ENCODE measurements around the gene SDCCAG8. TPM values are rescaled to one million over a fixed set of nuclear protein-coding genes. Genes with fewer than 3 reads are reported as not detected.

SDCCAG8 gene
- total RNA-seq, 1 donor from 2014 or later = 25.4 TPM

DNA sequence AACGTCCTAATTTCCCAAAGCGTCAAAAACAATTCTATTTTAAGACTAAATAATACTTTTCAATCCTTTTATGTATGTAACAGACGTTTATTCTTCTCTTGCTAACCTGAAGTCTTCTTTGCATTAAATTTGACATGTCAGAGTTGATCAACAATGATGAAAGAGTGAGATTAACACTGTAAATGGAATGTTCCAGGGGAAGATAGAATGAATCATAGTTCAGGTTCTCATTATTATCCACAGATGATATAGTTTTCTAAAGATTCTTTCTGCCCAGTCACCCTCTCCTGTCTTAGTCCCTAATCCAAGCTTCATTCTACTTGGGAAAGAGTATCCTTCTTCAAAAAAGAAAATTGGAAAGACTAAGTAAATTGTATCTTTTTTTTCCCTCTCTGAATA is 38.9 kb downstream of the SDCCAG8 start:
- no peak overlapping the region for H3K27ac Mint-ChIP-seq
- H3K36me3 Mint-ChIP-seq (ENCODE audit: low read depth) = peaks cover 80% of the 10 kb centered on the region
- peaks cover 42% of the 10 kb centered on the region for H3K9me3 Mint-ChIP-seq
- DNase-seq (ENCODE audit: low spot score) = no peak
- intact Hi-C loops (cut with micrococcal nuclease) = no loop called here
- H3K27me3 Mint-ChIP-seq (ENCODE audit: low read depth) = no peaks in the 10 kb centered on the region
- H3K4me1 Mint-ChIP-seq (ENCODE audit: low read depth) = peaks cover 2% of the 10 kb centered on the region
- no peak overlapping the region for H3K4me3 Mint-ChIP-seq (ENCODE audit: low read depth)

DNA sequence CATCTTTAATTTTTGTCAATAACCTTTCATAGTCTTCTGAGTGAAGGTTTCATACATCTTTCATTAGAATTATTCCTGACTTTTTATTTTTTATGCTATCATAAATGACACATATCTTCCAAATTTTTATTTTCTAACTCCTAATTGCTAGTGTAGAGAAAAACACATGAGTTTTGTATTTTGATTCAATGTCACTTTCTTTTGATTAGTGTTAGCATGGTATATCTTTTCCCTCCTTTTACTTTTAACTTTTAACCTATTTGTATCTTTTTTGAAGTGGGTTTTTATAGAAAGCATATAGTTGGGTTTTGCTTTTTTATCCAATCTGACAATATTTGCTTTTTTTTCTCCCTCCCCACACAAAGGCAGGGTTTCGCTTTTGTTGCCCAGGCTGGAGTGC is 43.2 kb downstream of the SDCCAG8 start:
- Mint-ChIP-seq H3K4me1 (ENCODE audit: low read depth) (peaks cover 2% of the 10 kb centered on the region), H3K36me3 (ENCODE audit: low read depth) (peaks cover 57% of the 10 kb centered on the region), H3K4me3 (ENCODE audit: low read depth) (no peak overlapping the region), H3K9me3 (peaks cover 32% of the 10 kb centered on the region), H3K27ac (no peak overlapping the region), H3K27me3 (ENCODE audit: low read depth) (no peaks in the 10 kb centered on the region)
- intact Hi-C loops (cut with micrococcal nuclease) = no loop called here
- DNase-seq (ENCODE audit: low spot score) = no peak

DNA sequence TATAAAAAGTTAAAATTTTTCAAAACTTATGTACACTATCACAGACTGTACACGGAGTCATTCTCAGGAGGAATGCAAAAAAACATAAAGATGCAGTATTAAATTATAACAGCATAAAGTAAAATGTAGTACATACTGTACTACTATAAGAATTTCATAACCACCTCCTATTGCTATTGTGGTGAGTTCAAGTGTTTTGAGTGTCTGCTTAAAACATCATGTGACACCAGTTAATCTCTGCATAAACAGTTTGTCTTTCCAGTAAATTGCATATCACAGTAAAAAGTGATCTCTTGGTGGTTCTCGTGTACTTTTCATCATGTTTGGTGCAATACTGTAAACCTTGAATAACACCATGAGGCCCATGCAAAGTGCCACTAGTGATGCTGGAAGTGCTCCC is 45.2 kb downstream of the SDCCAG8 start:
- Mint-ChIP-seq H3K4me1 (ENCODE audit: low read depth) (no peaks in the 10 kb centered on the region), H3K4me3 (ENCODE audit: low read depth) (no peak overlapping the region), H3K36me3 (ENCODE audit: low read depth) (peaks cover 41% of the 10 kb centered on the region), H3K9me3 (peaks cover 15% of the 10 kb centered on the region), H3K27ac (no peak overlapping the region), H3K27me3 (ENCODE audit: low read depth) (no peaks in the 10 kb centered on the region)
- no peak for DNase-seq (ENCODE audit: low spot score)
- intact Hi-C loops (cut with micrococcal nuclease) = no loop called here

DNA sequence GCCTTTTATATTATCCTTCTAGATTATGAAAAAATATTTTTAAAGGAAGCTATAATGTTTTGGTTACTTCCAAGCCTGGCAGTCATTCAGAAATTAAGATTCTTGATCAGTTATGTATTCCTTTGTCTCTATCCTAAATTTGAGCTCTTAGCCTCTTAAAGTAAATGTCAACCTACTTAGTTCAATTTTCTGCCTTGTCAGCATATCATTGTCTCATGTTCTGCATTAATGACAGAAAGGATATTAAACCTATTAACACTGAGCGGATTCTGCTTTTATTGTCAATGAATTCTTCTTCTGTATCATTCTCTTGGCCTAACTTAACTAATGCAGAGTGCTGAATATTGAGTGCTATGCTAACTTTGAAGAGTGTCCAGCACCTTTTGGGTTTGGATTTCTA is 56.0 kb downstream of the SDCCAG8 start:
- H3K27ac Mint-ChIP-seq = no peak overlapping the region
- no peaks in the 10 kb centered on the region for H3K27me3 Mint-ChIP-seq (ENCODE audit: low read depth)
- no peak for DNase-seq (ENCODE audit: low spot score)
- no peaks in the 10 kb centered on the region for H3K9me3 Mint-ChIP-seq
- peaks cover 22% of the 10 kb centered on the region for H3K36me3 Mint-ChIP-seq (ENCODE audit: low read depth)
- peaks cover 4% of the 10 kb centered on the region for H3K4me1 Mint-ChIP-seq (ENCODE audit: low read depth)
- intact Hi-C loops (cut with micrococcal nuclease) = no loop called here
- H3K4me3 Mint-ChIP-seq (ENCODE audit: low read depth) = no peak overlapping the region

DNA sequence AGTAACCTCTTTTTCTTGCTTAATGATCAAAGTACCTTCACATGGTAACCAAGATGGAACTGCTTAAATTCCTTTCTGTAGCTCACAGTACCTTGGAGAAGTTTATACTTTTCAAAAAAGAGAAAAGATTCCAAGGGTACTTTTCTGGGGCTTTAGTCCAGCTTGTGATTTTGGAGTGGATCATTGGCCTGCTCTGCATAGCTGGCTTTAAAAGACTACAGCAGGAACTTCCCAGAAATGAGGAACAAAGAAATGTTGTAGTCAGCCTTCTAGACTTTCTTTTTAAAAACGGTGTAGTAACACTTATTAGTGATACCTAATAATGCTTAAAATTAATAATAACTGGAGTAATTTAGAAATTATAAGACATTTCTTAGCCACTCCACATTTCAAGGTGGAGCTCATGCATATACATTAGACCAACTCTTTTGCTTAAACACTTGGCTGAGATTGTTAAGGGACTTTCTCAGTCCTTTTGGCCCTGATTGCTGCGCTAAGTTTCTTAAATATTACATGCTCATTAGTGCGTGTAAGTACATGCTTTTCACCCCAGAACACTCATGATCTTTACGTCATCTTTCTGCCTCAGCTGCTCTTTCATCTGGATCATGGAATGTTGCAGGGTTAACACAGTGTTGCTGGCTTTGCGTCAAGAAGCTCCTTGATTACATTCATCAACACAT is 57.3 kb downstream of the SDCCAG8 start:
- intact Hi-C loops (cut with micrococcal nuclease) = no loop called here
- no peak overlapping the region for H3K27ac Mint-ChIP-seq
- no peak overlapping the region for H3K4me3 Mint-ChIP-seq (ENCODE audit: low read depth)
- H3K9me3 Mint-ChIP-seq = no peaks in the 10 kb centered on the region
- no peak for DNase-seq (ENCODE audit: low spot score)
- no peaks in the 10 kb centered on the region for H3K27me3 Mint-ChIP-seq (ENCODE audit: low read depth)
- H3K36me3 Mint-ChIP-seq (ENCODE audit: low read depth) = peaks cover 19% of the 10 kb centered on the region
- peaks cover 4% of the 10 kb centered on the region for H3K4me1 Mint-ChIP-seq (ENCODE audit: low read depth)

DNA sequence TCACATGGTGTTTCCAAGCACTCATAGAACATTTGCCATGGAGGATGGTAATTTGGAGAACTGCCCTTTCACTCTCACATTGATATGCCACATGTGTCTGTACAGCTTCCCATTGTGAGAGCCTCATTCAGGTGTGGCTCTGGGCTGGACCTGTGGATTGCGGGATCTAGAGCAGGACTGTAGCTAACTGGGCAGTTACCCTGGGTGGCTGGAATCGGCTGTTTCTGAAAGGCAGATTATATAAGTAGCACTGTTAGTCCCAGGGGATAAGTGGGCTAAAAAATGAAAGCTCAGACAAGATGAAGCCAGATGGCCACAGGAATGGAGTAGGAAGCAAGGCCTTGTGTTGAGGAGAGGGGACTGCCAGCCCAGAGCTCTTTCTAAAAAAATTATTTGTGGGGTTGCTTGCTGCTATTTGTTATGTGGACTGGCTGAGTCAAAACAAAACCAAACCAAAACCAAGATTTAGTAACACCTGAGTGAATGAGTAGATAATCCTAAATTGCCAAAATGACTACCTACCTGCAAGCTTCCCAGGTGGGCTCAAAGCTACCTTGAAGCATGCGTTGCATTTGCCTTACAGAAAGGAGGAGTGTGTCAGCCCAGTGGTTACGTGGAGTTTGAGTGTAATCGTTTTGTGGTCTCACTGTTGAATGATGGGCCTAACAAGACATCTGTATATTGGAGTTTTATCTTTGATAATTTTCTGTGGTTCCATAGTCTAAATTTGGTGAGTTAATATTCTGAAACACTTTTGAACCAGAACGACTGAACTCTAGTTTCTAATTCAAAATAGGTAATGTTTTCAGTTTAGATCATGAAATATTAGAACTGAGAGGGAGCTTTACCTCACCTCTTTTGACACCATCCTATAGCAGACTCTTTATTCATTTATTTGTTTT is 58.0 kb downstream of the SDCCAG8 start:
- intact Hi-C loops (cut with micrococcal nuclease) = no loop called here
- H3K4me1 Mint-ChIP-seq (ENCODE audit: low read depth) = peaks cover 4% of the 10 kb centered on the region
- no peak overlapping the region for H3K4me3 Mint-ChIP-seq (ENCODE audit: low read depth)
- DNase-seq (ENCODE audit: low spot score) = no peak
- H3K36me3 Mint-ChIP-seq (ENCODE audit: low read depth) = peaks cover 16% of the 10 kb centered on the region
- H3K27ac Mint-ChIP-seq = no peak overlapping the region
- no peaks in the 10 kb centered on the region for H3K9me3 Mint-ChIP-seq
- no peaks in the 10 kb centered on the region for H3K27me3 Mint-ChIP-seq (ENCODE audit: low read depth)

DNA sequence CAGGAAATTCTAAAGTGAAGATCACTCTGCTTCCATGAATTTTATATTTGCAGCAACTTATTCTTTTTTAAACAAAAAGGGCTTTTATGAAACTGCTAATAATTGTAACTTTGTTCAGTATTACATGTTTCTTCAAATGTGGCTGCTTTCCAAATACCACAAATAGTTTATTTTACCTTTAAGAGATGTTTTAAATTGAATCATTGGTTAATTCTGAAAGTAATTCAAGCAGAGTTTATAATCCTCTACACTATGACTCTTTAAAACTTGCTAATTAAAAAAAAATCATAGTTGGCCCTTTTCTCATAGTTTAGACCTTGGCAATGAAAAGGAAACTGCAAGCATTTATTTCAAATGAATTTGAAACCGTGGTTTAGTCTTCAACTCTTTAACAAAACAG is 59.6 kb downstream of the SDCCAG8 start:
- no peak overlapping the region for H3K4me3 Mint-ChIP-seq (ENCODE audit: low read depth)
- DNase-seq (ENCODE audit: low spot score) = no peak
- H3K27ac Mint-ChIP-seq = no peak overlapping the region
- intact Hi-C loops (cut with micrococcal nuclease) = no loop called here
- no peaks in the 10 kb centered on the region for H3K9me3 Mint-ChIP-seq
- H3K4me1 Mint-ChIP-seq (ENCODE audit: low read depth) = peaks cover 4% of the 10 kb centered on the region
- H3K27me3 Mint-ChIP-seq (ENCODE audit: low read depth) = no peaks in the 10 kb centered on the region
- peaks cover 19% of the 10 kb centered on the region for H3K36me3 Mint-ChIP-seq (ENCODE audit: low read depth)

DNA sequence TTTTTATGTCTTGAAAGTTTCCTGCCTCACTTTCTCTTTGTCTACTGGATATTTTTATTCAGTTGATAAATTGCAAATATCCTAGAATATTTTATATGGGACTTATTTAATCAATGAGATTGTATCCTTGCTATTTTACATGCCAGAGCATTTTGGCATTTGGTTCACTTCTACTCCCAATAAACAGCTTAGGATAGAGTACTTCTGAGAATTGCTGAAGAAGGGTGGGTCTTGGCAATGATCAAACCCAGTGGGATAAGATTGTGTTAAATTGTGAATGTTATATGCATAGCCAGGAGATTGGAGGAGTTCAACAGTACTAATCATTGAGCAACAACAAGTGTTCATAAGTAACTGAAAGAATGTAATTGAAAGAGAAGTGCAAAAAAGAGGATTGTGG is 60.1 kb downstream of the SDCCAG8 start:
- Mint-ChIP-seq H3K9me3 (no peaks in the 10 kb centered on the region), H3K27ac (no peak overlapping the region), H3K27me3 (ENCODE audit: low read depth) (no peaks in the 10 kb centered on the region), H3K4me1 (ENCODE audit: low read depth) (peaks cover 4% of the 10 kb centered on the region), H3K36me3 (ENCODE audit: low read depth) (peaks cover 19% of the 10 kb centered on the region), H3K4me3 (ENCODE audit: low read depth) (no peak overlapping the region)
- no peak for DNase-seq (ENCODE audit: low spot score)
- intact Hi-C loops (cut with micrococcal nuclease) = no loop called here

DNA sequence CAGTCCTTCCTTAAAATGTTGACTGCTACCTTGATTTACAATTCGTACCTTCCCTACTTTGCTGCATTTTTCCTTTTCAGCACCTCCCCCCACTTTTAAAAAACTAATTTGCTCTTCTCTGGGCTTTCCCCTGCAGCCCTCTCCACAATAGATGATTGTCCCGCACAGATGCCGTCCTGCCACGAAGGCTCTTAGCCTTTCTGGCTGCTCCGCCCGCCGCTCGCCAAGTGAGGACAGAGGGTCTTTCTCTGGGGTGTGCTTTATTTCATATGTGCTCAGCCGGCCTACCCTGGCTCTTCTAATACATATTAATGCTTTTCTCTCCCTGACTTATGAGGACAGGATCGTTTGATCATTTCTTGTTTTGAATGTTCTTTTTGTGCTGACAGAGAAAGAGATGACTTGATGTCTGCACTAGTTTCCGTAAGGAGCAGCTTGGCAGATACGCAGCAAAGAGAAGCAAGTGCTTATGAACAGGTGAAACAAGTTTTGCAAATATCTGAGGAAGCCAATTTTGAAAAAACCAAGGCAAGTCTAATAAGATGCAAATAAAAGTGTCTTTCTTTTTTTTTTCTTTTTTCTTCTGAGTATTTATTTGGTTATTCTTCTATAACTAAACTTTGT is 60.6 kb downstream of the SDCCAG8 start:
- Mint-ChIP-seq H3K27me3 (ENCODE audit: low read depth) (no peaks in the 10 kb centered on the region), H3K4me3 (ENCODE audit: low read depth) (no peak overlapping the region), H3K27ac (no peak overlapping the region), H3K36me3 (ENCODE audit: low read depth) (peaks cover 19% of the 10 kb centered on the region), H3K9me3 (no peaks in the 10 kb centered on the region), H3K4me1 (ENCODE audit: low read depth) (peaks cover 4% of the 10 kb centered on the region)
- intact Hi-C loops (cut with micrococcal nuclease) = no loop called here
- no peak for DNase-seq (ENCODE audit: low spot score)

DNA sequence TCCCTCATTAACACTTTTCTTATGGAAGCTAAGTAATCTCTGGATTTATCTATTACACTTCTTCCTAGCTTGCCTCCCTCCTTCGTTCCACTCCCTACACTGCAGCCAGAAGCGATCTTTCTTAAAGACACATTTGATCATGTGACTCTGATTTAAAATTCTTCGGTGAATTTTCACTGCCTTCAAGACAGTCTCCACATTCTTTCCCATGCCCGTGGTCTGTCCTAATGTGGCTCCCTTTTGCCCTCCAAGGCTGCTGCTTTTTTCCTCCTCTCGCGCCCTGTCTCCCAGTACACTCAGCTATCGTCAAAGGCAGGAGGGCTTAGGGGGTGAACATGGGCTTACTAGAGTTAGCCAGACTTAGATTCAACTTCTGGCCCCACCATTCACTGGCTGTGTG is 64.4 kb downstream of the SDCCAG8 start:
- H3K4me3 Mint-ChIP-seq (ENCODE audit: low read depth) = no peak overlapping the region
- no peaks in the 10 kb centered on the region for H3K27me3 Mint-ChIP-seq (ENCODE audit: low read depth)
- H3K27ac Mint-ChIP-seq = no peak overlapping the region
- no peaks in the 10 kb centered on the region for H3K4me1 Mint-ChIP-seq (ENCODE audit: low read depth)
- intact Hi-C loops (cut with micrococcal nuclease) = loop anchor here (10.0 kb wide), 1 partner anchor 665 kb away; no protein-coding TSS in a partner anchor
- no peaks in the 10 kb centered on the region for H3K9me3 Mint-ChIP-seq
- no peak for DNase-seq (ENCODE audit: low spot score)
- peaks cover 14% of the 10 kb centered on the region for H3K36me3 Mint-ChIP-seq (ENCODE audit: low read depth)

DNA sequence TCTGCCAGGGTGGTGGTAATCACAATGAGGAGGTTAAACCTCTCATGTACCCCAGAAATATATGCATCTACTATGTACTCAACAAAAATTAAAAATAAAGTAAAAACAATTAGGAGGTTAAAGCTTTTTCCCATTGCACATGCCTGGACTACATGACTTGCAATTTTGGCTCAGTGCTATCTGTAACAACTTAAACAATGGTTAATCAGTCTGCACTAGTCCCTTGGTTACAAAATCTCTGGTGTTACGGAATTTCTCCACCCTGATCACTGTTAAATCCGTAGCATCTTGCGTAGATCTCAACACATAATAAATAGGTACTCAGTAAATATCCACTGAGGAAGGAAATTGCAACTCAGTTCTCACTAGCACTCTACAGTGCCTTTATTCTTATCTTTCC is 66.5 kb downstream of the SDCCAG8 start:
- H3K36me3 Mint-ChIP-seq (ENCODE audit: low read depth) = peaks cover 7% of the 10 kb centered on the region
- H3K4me3 Mint-ChIP-seq (ENCODE audit: low read depth) = no peak overlapping the region
- DNase-seq (ENCODE audit: low spot score) = no peak
- H3K27ac Mint-ChIP-seq = no peak overlapping the region
- H3K9me3 Mint-ChIP-seq = no peaks in the 10 kb centered on the region
- no peaks in the 10 kb centered on the region for H3K27me3 Mint-ChIP-seq (ENCODE audit: low read depth)
- intact Hi-C loops (cut with micrococcal nuclease) = loop anchor here (10.0 kb wide), 1 partner anchor 668 kb away; no protein-coding TSS in a partner anchor
- no peaks in the 10 kb centered on the region for H3K4me1 Mint-ChIP-seq (ENCODE audit: low read depth)

DNA sequence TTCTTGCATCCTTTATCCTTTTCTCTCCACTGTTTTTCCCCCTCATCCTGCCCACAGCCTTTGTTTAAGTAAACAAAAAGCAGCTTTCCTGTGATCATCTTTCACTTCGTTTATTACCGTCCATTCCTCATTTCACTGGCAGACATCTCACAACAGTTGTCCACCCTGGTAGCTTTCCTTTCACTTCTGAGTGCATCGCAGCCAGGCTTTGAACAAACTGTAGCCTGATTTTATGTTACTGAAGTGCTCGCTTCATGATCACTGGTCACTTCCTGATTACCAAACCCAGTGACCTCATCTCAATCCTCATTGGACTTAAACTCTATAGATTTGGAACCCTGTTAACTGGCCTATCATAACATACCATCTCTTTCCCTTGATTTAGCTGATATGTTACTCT is 67.7 kb downstream of the SDCCAG8 start:
- no peak overlapping the region for H3K4me3 Mint-ChIP-seq (ENCODE audit: low read depth)
- no peak overlapping the region for H3K27ac Mint-ChIP-seq
- no peaks in the 10 kb centered on the region for H3K27me3 Mint-ChIP-seq (ENCODE audit: low read depth)
- peaks cover 4% of the 10 kb centered on the region for H3K36me3 Mint-ChIP-seq (ENCODE audit: low read depth)
- DNase-seq (ENCODE audit: low spot score) = no peak
- H3K4me1 Mint-ChIP-seq (ENCODE audit: low read depth) = no peaks in the 10 kb centered on the region
- intact Hi-C loops (cut with micrococcal nuclease) = loop anchor here (10.0 kb wide), 1 partner anchor 669 kb away; no protein-coding TSS in a partner anchor
- no peaks in the 10 kb centered on the region for H3K9me3 Mint-ChIP-seq

Data from activated T-helper 2 cell treated with anti-CD3 and anti-CD28 coated beads, Interferon-gamma antibody, Interleukin-2, Interleukin-4, amounts not matched to agents 10 μg/mL and 5 μg/mL and 100 μg/mL, durations not matched to agents 14 hours and 24 hours and 36 hours (primary cell).